ENCODE data around the gene TNFRSF18.

DNA sequence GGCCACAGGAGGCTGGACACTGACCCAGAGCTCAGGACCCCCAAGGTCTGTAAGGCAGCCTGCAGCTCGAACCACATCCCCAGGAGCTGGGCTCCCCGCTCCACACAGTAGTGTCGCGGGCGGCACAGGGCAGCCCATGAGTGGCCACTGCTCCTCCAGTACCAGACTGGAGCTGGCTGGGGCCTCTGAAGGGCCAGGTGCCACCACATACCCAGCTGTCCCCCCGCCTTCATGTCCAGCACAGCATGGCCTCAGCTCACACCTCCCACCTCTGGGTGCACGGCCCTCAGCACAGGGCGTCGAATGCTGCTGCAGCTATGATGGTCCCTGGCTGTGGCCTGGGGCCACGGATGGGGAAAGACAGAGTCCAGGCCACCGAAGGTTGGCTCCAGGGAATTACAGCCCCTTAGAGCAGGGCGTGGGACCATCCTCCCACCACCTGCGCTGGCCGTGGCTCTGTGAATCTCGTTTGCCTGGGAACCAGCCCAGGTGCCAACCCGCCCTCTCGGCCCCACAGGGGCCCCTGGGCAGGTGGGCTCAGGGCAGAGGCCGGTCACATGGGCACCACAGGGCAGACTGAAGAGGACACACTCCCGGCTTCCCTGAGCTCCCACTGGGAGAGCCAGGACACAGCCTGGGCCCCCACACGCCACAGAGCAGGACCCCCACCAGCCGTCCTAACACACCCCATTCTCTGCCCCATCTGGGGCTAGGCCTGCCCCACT is 9.7 kb upstream of the TNFRSF18 start:
- no peak for TF ChIP-seq POLR2AphosphoS5 (IDR thresholded peaks at IDR 0.05)
- TF ChIP-seq, protein P1, sequence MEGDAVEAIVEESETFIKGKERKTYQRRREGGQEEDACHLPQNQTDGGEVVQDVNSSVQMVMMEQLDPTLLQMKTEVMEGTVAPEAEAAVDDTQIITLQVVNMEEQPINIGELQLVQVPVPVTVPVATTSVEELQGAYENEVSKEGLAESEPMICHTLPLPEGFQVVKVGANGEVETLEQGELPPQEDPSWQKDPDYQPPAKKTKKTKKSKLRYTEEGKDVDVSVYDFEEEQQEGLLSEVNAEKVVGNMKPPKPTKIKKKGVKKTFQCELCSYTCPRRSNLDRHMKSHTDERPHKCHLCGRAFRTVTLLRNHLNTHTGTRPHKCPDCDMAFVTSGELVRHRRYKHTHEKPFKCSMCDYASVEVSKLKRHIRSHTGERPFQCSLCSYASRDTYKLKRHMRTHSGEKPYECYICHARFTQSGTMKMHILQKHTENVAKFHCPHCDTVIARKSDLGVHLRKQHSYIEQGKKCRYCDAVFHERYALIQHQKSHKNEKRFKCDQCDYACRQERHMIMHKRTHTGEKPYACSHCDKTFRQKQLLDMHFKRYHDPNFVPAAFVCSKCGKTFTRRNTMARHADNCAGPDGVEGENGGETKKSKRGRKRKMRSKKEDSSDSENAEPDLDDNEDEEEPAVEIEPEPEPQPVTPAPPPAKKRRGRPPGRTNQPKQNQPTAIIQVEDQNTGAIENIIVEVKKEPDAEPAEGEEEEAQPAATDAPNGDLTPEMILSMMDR (IDR thresholded peaks at IDR 0.05): no peak
- TF ChIP-seq POLR2A (IDR thresholded peaks at IDR 0.05): no peak
